WTC11 (cell line): ENCODE data around the gene DUOX1. TPM values are rescaled to one million over a fixed set of nuclear protein-coding genes. Genes with fewer than 3 reads are reported as not detected.

Experiments
- ATAC-seq: fragments of 200-7000 bp; cut with Tn5 transposase; 2 replicates; pipeline ENCODE4 v1.10.0; 2021; ENCODE audit warnings: mild to moderate bottlenecking, moderate library complexity
- CTCF ChIA-PET: fragments of 300-600 bp; sonication (Branson Sonifier 250); formaldehyde crosslinking; loops from one replicate; lab custom pipeline; 2021; ENCODE audit warnings: antibody characterized with exemption; lab: Charles Lee
- POLR2A ChIA-PET: fragments of 350-600 bp; sonication (Branson Sonifier 250); formaldehyde crosslinking; loops from one replicate; lab custom pipeline; 2021; ENCODE audit warnings: antibody characterized with exemption; lab: Charles Lee
- DNase-seq: peaks from one replicate; pipeline ENCODE4 v3.0.0; 2021; ENCODE audit warnings: low spot score
- H3K27ac Mint-ChIP-seq: 2 replicates; pipeline ENCODE4 v1.8.0; 2021; ENCODE audit warnings: mixed read lengths
- H3K27me3 Mint-ChIP-seq: 2 replicates; pipeline ENCODE4 v1.8.0; 2021; ENCODE audit warnings: low read depth, mild to moderate bottlenecking, moderate library complexity, mixed read lengths
- H3K36me3 Mint-ChIP-seq: 2 replicates; pipeline ENCODE4 v1.8.0; 2021; ENCODE audit warnings: mixed read lengths
- H3K4me1 Mint-ChIP-seq: 2 replicates; pipeline ENCODE4 v1.8.0; 2022; ENCODE audit warnings: mixed read lengths
- H3K4me3 Mint-ChIP-seq: 2 replicates; pipeline ENCODE4 v1.8.0; 2021; ENCODE audit warnings: mild to moderate bottlenecking, moderate library complexity, mixed read lengths
- H3K9me3 Mint-ChIP-seq: 2 replicates; pipeline ENCODE4 v1.8.0; 2021; ENCODE audit warnings: mixed read lengths
- ATF1 ChIP-seq: sonication (generic); formaldehyde crosslinking; IDR thresholded peaks from 2 replicates; pipeline ENCODE4 v1.8.1; 2023; ENCODE audit warnings: mild to moderate bottlenecking, moderate library complexity, missing genetic modification reagents
- CBFB ChIP-seq: sonication (generic); formaldehyde crosslinking; IDR thresholded peaks from 2 replicates; pipeline ENCODE4 v1.8.1; 2022; ENCODE audit warnings: mild to moderate bottlenecking, low read depth, missing genetic modification reagents
- ESRRA ChIP-seq: sonication (generic); formaldehyde crosslinking; IDR thresholded peaks from 2 replicates; pipeline ENCODE4 v1.8.1; 2022; ENCODE audit warnings: mild to moderate bottlenecking, missing genetic modification reagents, borderline replicate concordance
- FOXP1 ChIP-seq: sonication (generic); formaldehyde crosslinking; IDR thresholded peaks from 2 replicates; pipeline ENCODE4 v1.8.0; 2022; ENCODE audit warnings: missing genetic modification reagents, mild to moderate bottlenecking, moderate library complexity, borderline replicate concordance
- HMGA2 ChIP-seq: fragments of 250-450 bp; sonication (Bioruptor Pico); IDR thresholded peaks from 2 replicates; pipeline ENCODE4 v1.4.0; 2021; ENCODE audit warnings: mild to moderate bottlenecking, moderate library complexity
- MAX ChIP-seq: sonication (generic); formaldehyde crosslinking; IDR thresholded peaks from 2 replicates; pipeline ENCODE4 v1.8.0; 2022; ENCODE audit warnings: mild to moderate bottlenecking, missing genetic modification reagents
- ZMAT4 ChIP-seq: fragments of 250-450 bp; sonication (Bioruptor Pico); IDR thresholded peaks from 2 replicates; pipeline ENCODE4 v1.9.0; 2021; ENCODE audit warnings: mild to moderate bottlenecking
- ZNF121 ChIP-seq: sonication (generic); formaldehyde crosslinking; IDR thresholded peaks from 2 replicates; pipeline ENCODE4 v1.8.0; 2023; ENCODE audit warnings: missing genetic modification reagents
- ZNF232 ChIP-seq: sonication (generic); formaldehyde crosslinking; IDR thresholded peaks from 2 replicates; pipeline ENCODE4 v1.8.0; 2022; ENCODE audit warnings: mild to moderate bottlenecking, missing genetic modification reagents
- ZNF512 ChIP-seq: sonication (generic); formaldehyde crosslinking; IDR thresholded peaks from 2 replicates; pipeline ENCODE4 v1.8.1; 2022; ENCODE audit warnings: missing genetic modification reagents, borderline replicate concordance
- total RNA-seq: library from RNA; stranded (reverse); gene quantifications from 3 replicates; pipeline ENCODE4 v1.2.3, GENCODE V29; 2021
- TF ChIP-seq, protein P1 (sequence below): sonication (generic); formaldehyde crosslinking; conservative IDR thresholded peaks from 2 replicates; pipeline ENCODE4 v1.8.1; 2022; ENCODE audit warnings: mild to moderate bottlenecking, missing genetic modification reagents
- TF ChIP-seq, protein P2 (sequence below): fragments of 250-450 bp; sonication (Bioruptor Pico); IDR thresholded peaks from 2 replicates; pipeline ENCODE4 v2.1.2; 2022; ENCODE audit warnings: mild to moderate bottlenecking, moderate library complexity
- TF ChIP-seq, protein P3 (sequence below): fragments of 200-600 bp; IDR thresholded peaks from 2 replicates; pipeline ENCODE4 v1.8.0; 2022; ENCODE audit warnings: antibody characterized with exemption
- TF ChIP-seq, protein P4 (sequence below): sonication (generic); formaldehyde crosslinking; IDR thresholded peaks from 2 replicates; pipeline ENCODE4 v1.8.1; 2022; ENCODE audit warnings: low read depth, mild to moderate bottlenecking, moderate library complexity, missing genetic modification reagents, borderline replicate concordance
- TF ChIP-seq, protein P5 (sequence below): sonication (generic); formaldehyde crosslinking; IDR thresholded peaks from 2 replicates; pipeline ENCODE4 v1.8.0; 2022; ENCODE audit warnings: mild to moderate bottlenecking, missing genetic modification reagents

The DUOX1 gene
- total RNA-seq, 1 experiment from 2014 or later, result 1.3 TPM

- Mint-ChIP-seq H3K4me1 (peaks cover 3% of the 10 kb centered on the region; the same call in 1 of the 2 replicates), H3K27ac (no peak overlapping the region), H3K4me3 (no peak overlapping the region), H3K27me3 (peaks cover 11% of the 10 kb centered on the region), H3K9me3 (no peaks in the 10 kb centered on the region), H3K36me3 (no peaks in the 10 kb centered on the region)
- TF ChIP-seq, protein P1, sequence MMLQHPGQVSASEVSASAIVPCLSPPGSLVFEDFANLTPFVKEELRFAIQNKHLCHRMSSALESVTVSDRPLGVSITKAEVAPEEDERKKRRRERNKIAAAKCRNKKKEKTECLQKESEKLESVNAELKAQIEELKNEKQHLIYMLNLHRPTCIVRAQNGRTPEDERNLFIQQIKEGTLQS (CRISPR knock-in tag), result no peak
- no peak for TF ChIP-seq ATF1 (CRISPR knock-in tag)
- no peak for TF ChIP-seq FOXP1 (CRISPR knock-in tag)
- no peak for TF ChIP-seq CBFB (CRISPR knock-in tag)
- TF ChIP-seq, protein P2, sequence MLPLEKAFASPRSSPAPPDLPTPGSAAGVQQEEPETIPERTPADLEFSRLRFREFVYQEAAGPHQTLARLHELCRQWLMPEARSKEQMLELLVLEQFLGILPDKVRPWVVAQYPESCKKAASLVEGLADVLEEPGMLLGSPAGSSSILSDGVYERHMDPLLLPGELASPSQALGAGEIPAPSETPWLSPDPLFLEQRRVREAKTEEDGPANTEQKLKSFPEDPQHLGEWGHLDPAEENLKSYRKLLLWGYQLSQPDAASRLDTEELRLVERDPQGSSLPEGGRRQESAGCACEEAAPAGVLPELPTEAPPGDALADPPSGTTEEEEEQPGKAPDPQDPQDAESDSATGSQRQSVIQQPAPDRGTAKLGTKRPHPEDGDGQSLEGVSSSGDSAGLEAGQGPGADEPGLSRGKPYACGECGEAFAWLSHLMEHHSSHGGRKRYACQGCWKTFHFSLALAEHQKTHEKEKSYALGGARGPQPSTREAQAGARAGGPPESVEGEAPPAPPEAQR (CRISPR knock-in tag), result no peak
- TF ChIP-seq ZNF232 (CRISPR knock-in tag), result no peak
- TF ChIP-seq ZNF512 (CRISPR knock-in tag), result no peak
- no peak for TF ChIP-seq ZNF121
- TF ChIP-seq, protein P3, sequence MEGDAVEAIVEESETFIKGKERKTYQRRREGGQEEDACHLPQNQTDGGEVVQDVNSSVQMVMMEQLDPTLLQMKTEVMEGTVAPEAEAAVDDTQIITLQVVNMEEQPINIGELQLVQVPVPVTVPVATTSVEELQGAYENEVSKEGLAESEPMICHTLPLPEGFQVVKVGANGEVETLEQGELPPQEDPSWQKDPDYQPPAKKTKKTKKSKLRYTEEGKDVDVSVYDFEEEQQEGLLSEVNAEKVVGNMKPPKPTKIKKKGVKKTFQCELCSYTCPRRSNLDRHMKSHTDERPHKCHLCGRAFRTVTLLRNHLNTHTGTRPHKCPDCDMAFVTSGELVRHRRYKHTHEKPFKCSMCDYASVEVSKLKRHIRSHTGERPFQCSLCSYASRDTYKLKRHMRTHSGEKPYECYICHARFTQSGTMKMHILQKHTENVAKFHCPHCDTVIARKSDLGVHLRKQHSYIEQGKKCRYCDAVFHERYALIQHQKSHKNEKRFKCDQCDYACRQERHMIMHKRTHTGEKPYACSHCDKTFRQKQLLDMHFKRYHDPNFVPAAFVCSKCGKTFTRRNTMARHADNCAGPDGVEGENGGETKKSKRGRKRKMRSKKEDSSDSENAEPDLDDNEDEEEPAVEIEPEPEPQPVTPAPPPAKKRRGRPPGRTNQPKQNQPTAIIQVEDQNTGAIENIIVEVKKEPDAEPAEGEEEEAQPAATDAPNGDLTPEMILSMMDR, result no peak
- TF ChIP-seq, protein P4, sequence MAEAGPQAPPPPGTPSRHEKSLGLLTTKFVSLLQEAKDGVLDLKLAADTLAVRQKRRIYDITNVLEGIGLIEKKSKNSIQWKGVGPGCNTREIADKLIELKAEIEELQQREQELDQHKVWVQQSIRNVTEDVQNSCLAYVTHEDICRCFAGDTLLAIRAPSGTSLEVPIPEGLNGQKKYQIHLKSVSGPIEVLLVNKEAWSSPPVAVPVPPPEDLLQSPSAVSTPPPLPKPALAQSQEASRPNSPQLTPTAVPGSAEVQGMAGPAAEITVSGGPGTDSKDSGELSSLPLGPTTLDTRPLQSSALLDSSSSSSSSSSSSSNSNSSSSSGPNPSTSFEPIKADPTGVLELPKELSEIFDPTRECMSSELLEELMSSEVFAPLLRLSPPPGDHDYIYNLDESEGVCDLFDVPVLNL (CRISPR knock-in tag), result no peak
- TF ChIP-seq ZMAT4 (CRISPR knock-in tag), result no peak
- TF ChIP-seq HMGA2 (CRISPR knock-in tag), result no peak
- TF ChIP-seq, protein P5, sequence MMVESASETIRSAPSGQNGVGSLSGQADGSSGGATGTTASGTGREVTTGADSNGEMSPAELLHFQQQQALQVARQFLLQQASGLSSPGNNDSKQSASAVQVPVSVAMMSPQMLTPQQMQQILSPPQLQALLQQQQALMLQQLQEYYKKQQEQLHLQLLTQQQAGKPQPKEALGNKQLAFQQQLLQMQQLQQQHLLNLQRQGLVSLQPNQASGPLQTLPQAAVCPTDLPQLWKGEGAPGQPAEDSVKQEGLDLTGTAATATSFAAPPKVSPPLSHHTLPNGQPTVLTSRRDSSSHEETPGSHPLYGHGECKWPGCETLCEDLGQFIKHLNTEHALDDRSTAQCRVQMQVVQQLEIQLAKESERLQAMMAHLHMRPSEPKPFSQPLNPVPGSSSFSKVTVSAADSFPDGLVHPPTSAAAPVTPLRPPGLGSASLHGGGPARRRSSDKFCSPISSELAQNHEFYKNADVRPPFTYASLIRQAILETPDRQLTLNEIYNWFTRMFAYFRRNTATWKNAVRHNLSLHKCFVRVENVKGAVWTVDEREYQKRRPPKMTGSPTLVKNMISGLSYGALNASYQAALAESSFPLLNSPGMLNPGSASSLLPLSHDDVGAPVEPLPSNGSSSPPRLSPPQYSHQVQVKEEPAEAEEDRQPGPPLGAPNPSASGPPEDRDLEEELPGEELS (CRISPR knock-in tag), result no peak
- no peak for TF ChIP-seq MAX (CRISPR knock-in tag)
- TF ChIP-seq ESRRA (CRISPR knock-in tag), result no peak
- no peak for DNase-seq
- ATAC-seq, result no peak
- CTCF ChIA-PET, result interaction anchor here (1.0 to 3.8 kb wide), 4 partner anchors 12 to 427 kb away, joined by 3 to 16 read pairs (median 4); no protein-coding TSS in a partner anchor
- POLR2A ChIA-PET, result no interaction called here
These were observed 17.8 kb downstream of the DUOX1 start for GRCh38 chr15:45147606-45148005.
